ENCODE measurements around the gene TUBB3.

- TF ChIP-seq POLR2A (IDR thresholded peaks at IDR 0.05) (no peak), CTCF (IDR thresholded peaks at IDR 0.05) (no peak)
Measured at GRCh38 chr16:89955001-89955685, 32.0 kb downstream of the TUBB3 start.

Data from thyroid gland (tissue), 4 donors.